Right renal pelvis (tissue), 4 donors: ENCODE results near the gene LNX2. TPM values are rescaled to one million over a fixed set of nuclear protein-coding genes. Genes with fewer than 3 reads are reported as not detected.

Experiments used
- DNase-seq, 4 donors: peaks; one replicate each; pipeline ENCODE4 v3.0.0-alpha.2; 2013; ENCODE audit warnings: low read depth in 4 of 4, low spot score in 3 of 4, missing footprints in 1 of 4
- polyA plus RNA-seq, 4 donors: library from polyadenylated mRNA; unstranded; fragments of 120-200 nt; gene quantifications; one replicate each; pipeline ENCODE4 v1.2.1, GENCODE V29; 2013; ENCODE audit not compliant: insufficient read length in 4 of 4

LNX2 gene
- polyA plus RNA-seq, 4 donors, result 12.7 to 15.4 (median 14.1) TPM

GRCh38 chr13:27570906-27571305, 49.4 kb downstream of the LNX2 start:
- no peak for DNase-seq

GRCh38 chr13:27569405-27569804, 50.9 kb downstream of the LNX2 start:
- DNase-seq, result no peak

GRCh38 chr13:27565818-27566217, 54.5 kb downstream of the LNX2 start:
- no peak for DNase-seq

- DNase-seq, result no peak
Observed at GRCh38 chr13:27562457-27562856, 57.9 kb downstream of the LNX2 start.

GRCh38 chr13:27559719-27560118, 60.6 kb downstream of the LNX2 start:
- DNase-seq, result no peak

- no peak for DNase-seq
Observed at GRCh38 chr13:27556109-27556508, 64.2 kb downstream of the LNX2 start.

- DNase-seq, result no peak
Observed at GRCh38 chr13:27551562-27551961, 68.8 kb downstream of the LNX2 start.

GRCh38 chr13:27549406-27549981, 70.8 kb downstream of the LNX2 start:
- no peak for DNase-seq

GRCh38 chr13:27542220-27542619, 78.1 kb downstream of the LNX2 start:
- DNase-seq, result no peak

GRCh38 chr13:27541386-27541785, 78.9 kb downstream of the LNX2 start:
- no peak for DNase-seq

GRCh38 chr13:27536361-27537101, 83.8 kb downstream of the LNX2 start:
- DNase-seq, result no peak

GRCh38 chr13:27535546-27535945, 84.8 kb downstream of the LNX2 start:
- no peak for DNase-seq

GRCh38 chr13:27534981-27535380, 85.3 kb downstream of the LNX2 start:
- DNase-seq, result no peak

GRCh38 chr13:27534108-27534980, 86.0 kb downstream of the LNX2 start:
- no peak for DNase-seq

GRCh38 chr13:27533155-27533643, 87.1 kb downstream of the LNX2 start:
- DNase-seq, result peak; percentile 65 to 81 (median 66)

GRCh38 chr13:27528908-27529307, 91.4 kb downstream of the LNX2 start:
- DNase-seq, result no peak

- no peak for DNase-seq
Observed at GRCh38 chr13:27526516-27526915, 93.8 kb downstream of the LNX2 start.

GRCh38 chr13:27524981-27525975, 95.1 kb downstream of the LNX2 start:
- no peak for DNase-seq

- no peak for DNase-seq
Observed at GRCh38 chr13:27523346-27524073, 96.8 kb downstream of the LNX2 start.
